Fibroblast of the aortic adventitia (primary cell): ENCODE results near the gene SLC26A5. TPM values are rescaled to one million over a fixed set of nuclear protein-coding genes. Genes with fewer than 3 reads are reported as not detected.

Experiments
- DNase-seq: peaks from one replicate; pipeline ENCODE4 v3.0.0-alpha.2; 2010; ENCODE audit warnings: low read depth
- H3K4me3 ChIP-seq: 2 replicates; pipeline ENCODE4 v1.5.1; 2011; ENCODE audit warnings: low read depth, mild to moderate bottlenecking, control low read depth, low read length, moderate library complexity
- total RNA-seq: library from RNA; depleted of rRNA; stranded (reverse); fragments of >200 nt; gene quantifications from 2 replicates; pipeline ENCODE4 v1.2.3, GENCODE V29; 2012; ENCODE audit warnings: low replicate concordance
- TF ChIP-seq, protein P1 (sequence below): IDR thresholded peaks from 2 replicates; pipeline ENCODE4 v1.5.1; 2011; ENCODE audit warnings: mild to moderate bottlenecking, low read length, control low read depth, inconsistent platforms; ENCODE audit not compliant: insufficient read depth

Gene SLC26A5
- total RNA-seq, 1 donor: not detected

- no peak overlapping the region for H3K4me3 ChIP-seq
- TF ChIP-seq, protein P1, sequence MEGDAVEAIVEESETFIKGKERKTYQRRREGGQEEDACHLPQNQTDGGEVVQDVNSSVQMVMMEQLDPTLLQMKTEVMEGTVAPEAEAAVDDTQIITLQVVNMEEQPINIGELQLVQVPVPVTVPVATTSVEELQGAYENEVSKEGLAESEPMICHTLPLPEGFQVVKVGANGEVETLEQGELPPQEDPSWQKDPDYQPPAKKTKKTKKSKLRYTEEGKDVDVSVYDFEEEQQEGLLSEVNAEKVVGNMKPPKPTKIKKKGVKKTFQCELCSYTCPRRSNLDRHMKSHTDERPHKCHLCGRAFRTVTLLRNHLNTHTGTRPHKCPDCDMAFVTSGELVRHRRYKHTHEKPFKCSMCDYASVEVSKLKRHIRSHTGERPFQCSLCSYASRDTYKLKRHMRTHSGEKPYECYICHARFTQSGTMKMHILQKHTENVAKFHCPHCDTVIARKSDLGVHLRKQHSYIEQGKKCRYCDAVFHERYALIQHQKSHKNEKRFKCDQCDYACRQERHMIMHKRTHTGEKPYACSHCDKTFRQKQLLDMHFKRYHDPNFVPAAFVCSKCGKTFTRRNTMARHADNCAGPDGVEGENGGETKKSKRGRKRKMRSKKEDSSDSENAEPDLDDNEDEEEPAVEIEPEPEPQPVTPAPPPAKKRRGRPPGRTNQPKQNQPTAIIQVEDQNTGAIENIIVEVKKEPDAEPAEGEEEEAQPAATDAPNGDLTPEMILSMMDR: no peak
- no peak for DNase-seq
Measured at GRCh38 chr7:103373866-103374643, 72.0 kb downstream of the SLC26A5 start.

DNA sequence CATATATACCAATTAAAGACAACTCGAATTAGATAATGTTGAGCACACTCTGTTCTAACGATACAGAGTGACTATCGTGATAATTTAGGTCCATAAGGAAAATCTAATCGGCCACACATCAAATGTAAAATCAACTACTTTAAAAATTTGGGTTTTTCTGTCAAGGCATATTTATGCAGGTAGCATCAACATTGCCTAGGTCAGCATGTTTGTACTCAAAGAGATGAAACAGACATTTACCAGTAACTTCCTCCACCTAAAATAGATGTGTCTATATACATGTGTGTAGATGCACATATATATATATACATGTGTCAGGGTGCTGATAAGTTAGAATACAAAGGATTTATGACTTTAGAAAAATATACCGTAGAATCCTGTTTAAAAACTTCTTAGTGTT is 76.6 kb downstream of the SLC26A5 start:
- TF ChIP-seq, protein P1: no peak
- no peak overlapping the region for H3K4me3 ChIP-seq
- DNase-seq: no peak

- no peak for DNase-seq
- H3K4me3 ChIP-seq: no peak overlapping the region
- TF ChIP-seq, protein P1: no peak
Measured at GRCh38 chr7:103349805-103350204, 96.2 kb downstream of the SLC26A5 start.

DNA sequence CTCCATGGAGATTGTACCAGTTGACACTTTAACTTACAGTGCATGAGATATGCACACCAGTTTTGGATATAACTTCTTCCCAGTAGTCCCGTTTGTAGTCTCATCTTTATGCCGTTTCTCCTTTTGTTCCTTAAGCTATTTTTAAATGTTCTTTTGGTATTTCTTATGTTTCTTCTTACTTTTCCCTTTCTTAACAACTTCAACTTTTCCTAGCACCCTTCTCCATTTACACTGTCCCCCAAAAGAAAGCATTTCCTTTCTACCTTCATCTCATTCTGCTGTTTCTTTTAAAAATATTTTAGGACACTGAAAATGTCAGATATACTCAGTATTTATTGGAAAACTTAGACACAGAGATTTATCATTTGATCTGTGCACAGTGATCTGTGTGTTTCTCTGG is 97.0 kb downstream of the SLC26A5 start:
- DNase-seq: no peak
- TF ChIP-seq, protein P1: no peak
- peak overlapping the region; percentile 94 for H3K4me3 ChIP-seq

- H3K4me3 ChIP-seq: peak overlapping the region; percentile 94
- DNase-seq: no peak
- TF ChIP-seq, protein P1: no peak
Measured at GRCh38 chr7:103348452-103348851, 97.6 kb downstream of the SLC26A5 start.

DNA sequence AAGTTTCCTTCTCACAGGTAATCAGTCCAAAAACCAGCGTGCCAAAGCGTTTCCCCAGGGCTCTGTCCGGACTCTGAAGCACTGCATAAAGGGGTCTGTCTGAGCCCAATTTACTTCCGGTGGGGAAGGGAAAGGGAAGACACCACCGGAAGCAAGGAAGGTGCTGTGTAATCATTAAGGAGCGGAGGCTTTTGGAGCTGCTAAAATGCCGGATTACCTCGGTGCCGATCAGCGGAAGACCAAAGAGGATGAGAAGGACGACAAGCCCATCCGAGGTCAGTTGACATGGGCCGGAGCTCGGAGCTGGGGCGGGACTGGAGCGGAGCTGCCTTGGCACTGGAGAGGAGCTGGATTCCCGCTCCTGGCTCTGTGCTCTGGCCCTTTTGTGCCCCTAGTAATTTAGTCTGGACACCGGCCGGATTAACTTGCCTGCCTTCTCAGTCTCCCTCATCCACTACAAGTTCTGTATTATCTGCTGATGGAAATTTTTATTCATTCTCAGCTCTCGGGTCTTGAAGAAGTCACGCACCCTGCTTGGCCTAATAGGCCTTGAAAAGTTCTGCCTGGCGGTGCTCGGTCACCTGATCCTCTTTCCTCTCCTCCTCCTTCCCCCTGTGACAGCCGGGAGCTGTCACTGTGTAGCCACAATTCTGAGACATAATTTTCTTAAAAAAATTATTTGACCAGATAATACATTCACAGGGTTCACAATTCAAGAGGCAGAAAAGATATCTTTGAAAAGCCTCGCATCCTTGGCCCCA is 98.3 kb downstream of the SLC26A5 start, which contains the start of gene PSMC2:
PSMC2 (plus strand) TSS at position 137 of the 761 bp plus-strand sequence; CDS start at position 206, 69 bp downstream.
- DNase-seq: peak; percentile 96
- H3K4me3 ChIP-seq: peak within 1 kb of the TSS; percentile 94
- TF ChIP-seq, protein P1: no peak
